HUES6 (cell line): ENCODE results near the gene EED.
"Not testable (repeated sequence)": the region's sequence is repeated elsewhere in the genome, so short reads cannot be mapped to it uniquely, and the experiment has no call there.

Experiments used
- H3K27ac ChIP-seq: 2 replicates; pipeline ENCODE4 v1.7.0; 2013; ENCODE audit warnings: low read depth, mild to moderate bottlenecking, low read length, inconsistent platforms
- H3K27me3 ChIP-seq: 2 replicates; pipeline ENCODE4 v1.6.1; 2013; ENCODE audit warnings: low read length; ENCODE audit not compliant: control insufficient read depth, insufficient read depth
- H3K36me3 ChIP-seq: 2 replicates; pipeline ENCODE4 v1.6.1; 2013; ENCODE audit warnings: low read length; ENCODE audit not compliant: control insufficient read depth, insufficient read depth
- H3K4me1 ChIP-seq: 2 replicates; pipeline ENCODE4 v1.6.1; 2013; ENCODE audit warnings: low read length; ENCODE audit not compliant: control insufficient read depth, insufficient read depth
- H3K4me3 ChIP-seq: 2 replicates; pipeline ENCODE4 v1.5.1; 2013; ENCODE audit warnings: low read depth, low read length
- H3K9ac ChIP-seq: one replicate; pipeline ENCODE4 v1.6.1; 2013; ENCODE audit warnings: mild to moderate bottlenecking, low read length
- H3K9me3 ChIP-seq: 2 replicates; pipeline ENCODE4 v1.6.1; 2013; ENCODE audit warnings: low read depth, low read length; ENCODE audit not compliant: control insufficient read depth, insufficient read depth

The EED gene

GRCh38 chr11:86219311-86220193 lies 25.0 kb upstream of the EED start:
- Histone ChIP-seq H3K27me3 (no peaks in the 10 kb centered on the region; the same call in 1 of the 2 replicates), H3K36me3 (no peaks in the 10 kb centered on the region), H3K9ac (no peak overlapping the region), H3K4me1 (no peaks in the 10 kb centered on the region), H3K9me3 (no peaks in the 10 kb centered on the region), H3K27ac (no peak overlapping the region), H3K4me3 (no peak overlapping the region)

DNA sequence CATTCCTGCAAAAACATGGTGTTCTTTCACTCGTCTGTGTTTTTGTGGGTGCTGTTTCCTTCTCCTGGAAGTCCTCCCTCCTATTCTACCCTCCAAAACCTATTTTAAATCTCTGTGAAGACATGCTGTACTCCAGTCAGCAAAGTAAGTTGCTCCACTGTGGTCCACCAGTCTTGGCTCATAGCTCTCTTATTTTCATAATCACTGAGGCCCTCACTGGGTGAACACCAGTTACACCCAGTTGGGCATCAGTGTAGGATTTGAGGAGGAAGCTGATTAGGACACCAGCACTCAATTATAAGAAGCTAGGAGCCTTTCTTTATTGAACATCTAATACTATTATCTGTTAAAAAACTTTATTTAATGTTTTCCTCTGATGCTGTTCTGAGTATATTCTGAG lies 23.9 kb upstream of the EED start:
- Histone ChIP-seq H3K27ac (no peak overlapping the region), H3K9me3 (no peaks in the 10 kb centered on the region), H3K9ac (no peak overlapping the region), H3K4me1 (no peaks in the 10 kb centered on the region), H3K4me3 (no peak overlapping the region), H3K36me3 (no peaks in the 10 kb centered on the region), H3K27me3 (no peaks in the 10 kb centered on the region; the same call in 1 of the 2 replicates)

DNA sequence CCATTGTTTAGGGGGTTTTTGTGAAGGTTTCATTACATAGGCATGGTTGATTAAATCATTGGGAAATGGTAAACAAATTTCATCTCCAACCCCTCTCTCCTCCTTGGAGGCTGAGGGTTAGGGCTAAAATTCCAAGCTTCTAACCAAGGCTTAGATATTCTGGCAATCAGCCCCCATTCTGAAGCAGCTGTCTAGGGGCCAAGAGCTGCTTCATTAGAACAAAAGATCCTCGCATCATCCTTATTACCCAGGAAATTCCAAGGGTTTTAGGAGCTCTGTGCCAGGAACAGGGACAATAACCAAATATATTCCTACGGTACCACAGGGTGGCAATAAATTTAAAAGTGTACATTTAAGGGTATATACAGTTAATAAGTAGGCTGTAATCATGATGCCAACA lies 22.5 kb upstream of the EED start:
- Histone ChIP-seq H3K4me1 (no peaks in the 10 kb centered on the region), H3K27me3 (no peaks in the 10 kb centered on the region; the same call in 1 of the 2 replicates), H3K36me3 (no peaks in the 10 kb centered on the region), H3K27ac (no peak overlapping the region), H3K9ac (no peak overlapping the region), H3K4me3 (no peak overlapping the region), H3K9me3 (no peaks in the 10 kb centered on the region)

GRCh38 chr11:86224575-86224974 lies 20.0 kb upstream of the EED start:
- H3K36me3 ChIP-seq, H3K4me3 ChIP-seq, H3K4me1 ChIP-seq, H3K27me3 ChIP-seq, H3K9me3 ChIP-seq, H3K9ac ChIP-seq, H3K27ac ChIP-seq: not testable (repeated sequence)

- H3K27ac ChIP-seq, H3K4me1 ChIP-seq, H3K4me3 ChIP-seq, H3K9me3 ChIP-seq, H3K27me3 ChIP-seq, H3K36me3 ChIP-seq, H3K9ac ChIP-seq: not testable (repeated sequence)
Measured at GRCh38 chr11:86225344-86225743, 19.2 kb upstream of the EED start.

DNA sequence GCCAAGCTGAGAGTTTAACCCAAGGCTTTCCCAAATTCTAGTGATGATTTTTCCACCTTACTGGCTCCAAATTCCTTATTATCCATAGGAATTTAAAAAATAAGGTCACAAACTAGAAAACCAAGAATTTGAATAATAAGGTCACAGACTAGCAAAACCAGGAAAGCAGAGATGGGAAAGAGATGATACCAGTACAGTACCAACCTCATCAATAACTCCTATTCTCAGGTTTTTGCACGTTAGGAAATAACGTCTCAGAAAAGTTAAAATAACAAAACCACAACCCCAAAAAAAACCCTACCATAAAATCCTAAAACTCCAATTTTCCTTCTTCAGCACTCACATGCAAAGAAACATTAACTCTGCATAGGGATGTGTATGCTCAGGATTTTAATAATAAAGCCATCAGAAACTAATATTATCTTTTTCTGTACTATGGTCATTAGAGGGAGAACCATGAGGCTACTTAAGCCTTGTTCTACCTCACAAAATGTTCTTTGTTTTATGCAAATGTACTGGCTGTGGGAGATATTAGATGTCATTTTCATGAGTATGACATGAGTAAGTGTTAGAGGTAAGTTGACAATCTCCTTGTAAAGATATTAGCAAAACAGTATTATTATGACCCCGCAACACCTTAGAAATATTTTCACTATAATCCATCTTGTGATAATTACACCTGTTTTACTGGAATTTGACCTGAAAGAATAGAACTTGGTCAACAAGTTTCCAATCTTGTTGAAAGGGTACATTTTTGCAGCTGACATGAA lies 16.1 kb upstream of the EED start:
- peaks cover 3% of the 10 kb centered on the region; the same call in 1 of the 2 replicates for H3K4me1 ChIP-seq
- H3K9ac ChIP-seq = no peak overlapping the region
- H3K27ac ChIP-seq = no peak overlapping the region
- H3K36me3 ChIP-seq = no peaks in the 10 kb centered on the region
- H3K9me3 ChIP-seq = no peaks in the 10 kb centered on the region
- H3K4me3 ChIP-seq = no peak overlapping the region
- no peaks in the 10 kb centered on the region for H3K27me3 ChIP-seq

DNA sequence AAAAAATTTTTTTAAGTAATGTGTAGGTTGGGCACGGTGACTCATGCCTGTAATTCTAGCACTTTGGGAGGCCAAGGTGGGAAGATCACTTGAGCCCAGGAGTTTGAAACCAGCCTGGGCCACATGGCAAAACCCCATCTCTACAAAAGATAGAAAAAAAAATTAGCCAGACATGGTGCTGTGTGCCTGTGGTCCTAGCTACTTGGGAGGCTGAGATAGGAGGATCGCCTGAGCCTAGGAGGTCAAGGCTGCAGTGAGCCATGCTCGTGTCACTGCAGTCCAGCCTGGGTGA lies 15.6 kb upstream of the EED start:
- H3K27ac ChIP-seq, H3K27me3 ChIP-seq, H3K36me3 ChIP-seq, H3K9me3 ChIP-seq, H3K4me1 ChIP-seq, H3K4me3 ChIP-seq, H3K9ac ChIP-seq: not testable (repeated sequence)

DNA sequence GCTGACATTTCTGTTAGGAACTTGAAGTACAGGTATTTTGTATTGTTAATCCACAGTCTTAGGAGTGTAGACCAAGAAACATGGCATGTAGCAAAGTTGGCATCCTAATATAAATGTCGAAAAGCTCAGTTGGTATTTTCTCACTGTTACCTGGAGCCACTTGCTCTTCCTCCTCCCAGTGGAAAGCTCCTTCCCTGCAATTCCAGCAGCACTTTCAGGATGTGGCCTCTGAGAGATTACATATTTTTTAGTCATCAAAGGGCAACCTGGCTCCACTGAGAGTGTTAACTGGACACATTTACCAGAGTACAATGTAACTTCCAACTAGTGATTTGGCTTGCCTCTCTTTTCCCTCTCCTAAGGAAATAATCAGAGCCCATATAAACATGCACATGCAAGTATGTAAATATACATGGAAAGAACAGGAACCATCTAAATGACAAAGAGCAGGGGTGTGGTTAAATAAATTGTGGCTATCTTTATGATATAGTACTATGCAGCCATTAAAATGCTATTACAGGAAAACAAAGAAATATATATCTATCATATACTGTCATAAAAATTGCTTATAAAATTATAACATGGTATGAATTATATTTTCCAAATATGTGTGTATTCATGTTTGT lies 14.3 kb upstream of the EED start:
- Histone ChIP-seq H3K9me3 (no peaks in the 10 kb centered on the region), H3K9ac (no peak overlapping the region), H3K36me3 (no peaks in the 10 kb centered on the region), H3K27me3 (no peaks in the 10 kb centered on the region), H3K4me3 (no peak overlapping the region), H3K27ac (no peak overlapping the region), H3K4me1 (peaks cover 9% of the 10 kb centered on the region; the same call in 1 of the 2 replicates)

DNA sequence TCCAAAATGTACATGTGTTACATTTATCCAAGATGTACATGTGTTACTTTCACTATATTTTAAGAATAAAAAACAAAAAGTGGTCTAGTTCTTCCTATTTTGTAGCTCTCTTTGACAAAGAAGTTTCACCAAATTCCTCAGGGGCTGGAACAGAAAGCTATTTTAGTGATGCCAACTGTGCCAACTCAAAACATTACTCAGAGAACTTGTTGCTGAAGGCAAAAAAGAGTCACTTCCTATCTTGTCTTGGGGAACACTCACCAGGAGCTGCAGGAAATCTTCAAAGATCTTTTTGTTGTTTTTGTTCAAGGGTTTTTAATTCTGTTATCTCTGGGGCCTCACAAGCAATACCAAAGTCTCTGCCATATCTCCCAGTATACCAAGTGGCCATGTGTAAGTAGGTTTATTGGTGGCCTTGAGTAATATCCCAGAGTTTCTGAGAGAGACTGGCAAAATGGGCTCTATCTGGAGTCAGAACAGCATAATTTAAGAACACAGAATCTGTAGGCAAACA lies 13.6 kb upstream of the EED start:
- no peak overlapping the region for H3K9ac ChIP-seq
- H3K9me3 ChIP-seq = no peaks in the 10 kb centered on the region
- no peak overlapping the region for H3K4me3 ChIP-seq
- no peaks in the 10 kb centered on the region for H3K36me3 ChIP-seq
- H3K4me1 ChIP-seq = peaks cover 9% of the 10 kb centered on the region; the same call in 1 of the 2 replicates
- no peaks in the 10 kb centered on the region for H3K27me3 ChIP-seq
- no peak overlapping the region for H3K27ac ChIP-seq

GRCh38 chr11:86232556-86232955 lies 12.0 kb upstream of the EED start:
- no peak overlapping the region for H3K4me3 ChIP-seq
- H3K36me3 ChIP-seq = no peaks in the 10 kb centered on the region
- no peak overlapping the region for H3K27ac ChIP-seq
- no peaks in the 10 kb centered on the region for H3K9me3 ChIP-seq
- H3K4me1 ChIP-seq = peaks cover 9% of the 10 kb centered on the region; the same call in 1 of the 2 replicates
- no peaks in the 10 kb centered on the region for H3K27me3 ChIP-seq
- no peak overlapping the region for H3K9ac ChIP-seq
